Mesenchymal stem cell (in vitro differentiated cells and primary cell): ENCODE results near the gene TCF15.

Source experiments
- DNase-seq: peaks from one replicate; pipeline ENCODE4 v3.0.0-alpha.2; 2013
- H2AFZ ChIP-seq: one replicate; pipeline ENCODE4 v1.6.1; 2013; ENCODE audit warnings: low read depth, mild to moderate bottlenecking, control low read depth, inconsistent platforms, low read length, moderate library complexity
- H2AK5ac ChIP-seq: 2 replicates; pipeline ENCODE4 v1.6.1; 2013; ENCODE audit warnings: low read length, moderate library complexity, mild to moderate bottlenecking, inconsistent platforms; ENCODE audit not compliant: severe bottlenecking
- H2BK120ac ChIP-seq: one replicate; pipeline ENCODE4 v1.6.1; 2013; ENCODE audit warnings: low read depth, mild to moderate bottlenecking, inconsistent platforms, low read length, moderate library complexity
- H2BK12ac ChIP-seq, 2 experiments: one replicate each; pipeline ENCODE4 v1.6.1; 2013; ENCODE audit warnings: inconsistent platforms in 2 of 2, low read length in 2 of 2, mild to moderate bottlenecking in 2 of 2, moderate library complexity in 2 of 2, control low read depth in 1 of 2
- H2BK15ac ChIP-seq: one replicate; pipeline ENCODE4 v1.6.1; 2013; ENCODE audit warnings: mild to moderate bottlenecking, low read depth, inconsistent platforms; ENCODE audit not compliant: poor library complexity, severe bottlenecking
- H2BK5ac ChIP-seq: 2 replicates; pipeline ENCODE4 v1.6.1; 2013; ENCODE audit warnings: low read depth, mild to moderate bottlenecking, low read length, control low read depth, inconsistent platforms; ENCODE audit not compliant: poor library complexity, severe bottlenecking
- H3K14ac ChIP-seq, 2 experiments: one replicate each; pipeline ENCODE4 v1.6.1; 2013; ENCODE audit warnings: inconsistent platforms in 2 of 2, low read length in 2 of 2, control low read depth in 1 of 2, mild to moderate bottlenecking in 1 of 2, moderate library complexity in 1 of 2
- H3K18ac ChIP-seq, 2 experiments: one replicate each; pipeline ENCODE4 v1.6.1; 2013; ENCODE audit warnings: inconsistent platforms in 2 of 2, low read length in 2 of 2, control low read depth in 1 of 2, low read depth in 1 of 2, mild to moderate bottlenecking in 1 of 2
- H3K23ac ChIP-seq, 2 experiments: one replicate each; pipeline ENCODE4 v1.6.1; 2013; ENCODE audit warnings: inconsistent platforms in 2 of 2, low read length in 2 of 2, mild to moderate bottlenecking in 2 of 2, moderate library complexity in 2 of 2, control low read depth in 1 of 2
- H3K27ac ChIP-seq: 2 replicates; pipeline ENCODE4 v1.5.1; 2013; ENCODE audit warnings: mild to moderate bottlenecking, moderate library complexity, low read length, control low read depth, inconsistent platforms; ENCODE audit not compliant: poor library complexity, severe bottlenecking
- H3K27me3 ChIP-seq, 2 experiments: 2 replicates each; pipeline versions ENCODE4 v1.6.1 to v1.7.0; 2013; ENCODE audit warnings: low read length in 2 of 2, mild to moderate bottlenecking in 2 of 2, moderate library complexity in 2 of 2, control low read depth in 1 of 2, inconsistent platforms in 1 of 2; ENCODE audit not compliant: control insufficient read depth in 1 of 2, insufficient read depth in 1 of 2
- H3K36me3 ChIP-seq, 2 experiments: 2 replicates each; pipeline versions ENCODE4 v1.6.1 to v1.7.0; 2013; ENCODE audit warnings: low read length in 2 of 2, control low read depth in 1 of 2, inconsistent platforms in 1 of 2, low read depth in 1 of 2, mild to moderate bottlenecking in 1 of 2; ENCODE audit not compliant: insufficient read depth in 2 of 2, control insufficient read depth in 1 of 2
- H3K4ac ChIP-seq, 2 experiments: one replicate each; pipeline ENCODE4 v1.6.1; 2013; ENCODE audit warnings: inconsistent platforms in 2 of 2, low read length in 2 of 2, mild to moderate bottlenecking in 2 of 2, moderate library complexity in 2 of 2, control low read depth in 1 of 2, low read depth in 1 of 2
- H3K4me1 ChIP-seq: 2 replicates; pipeline ENCODE4 v1.6.1; 2013; ENCODE audit warnings: low read depth, low read length, control low read depth; ENCODE audit not compliant: control insufficient read depth, insufficient read depth
- H3K4me2 ChIP-seq: 2 replicates; pipeline ENCODE4 v1.6.1; 2013; ENCODE audit warnings: low read length, mild to moderate bottlenecking, inconsistent platforms; ENCODE audit not compliant: poor library complexity, severe bottlenecking
- H3K4me3 ChIP-seq, 2 experiments: 2 replicates each; pipeline versions ENCODE4 v1.5.1 to v1.7.0; 2013; ENCODE audit warnings: low read length in 2 of 2, mild to moderate bottlenecking in 2 of 2, control low read depth in 1 of 2, low read depth in 1 of 2; ENCODE audit not compliant: insufficient read depth in 1 of 2
- H3K79me1 ChIP-seq: replicated peaks from 2 replicates; pipeline ENCODE4 v1.6.1; 2013; ENCODE audit warnings: mild to moderate bottlenecking, control low read depth, low read length, inconsistent platforms; ENCODE audit not compliant: poor library complexity, severe bottlenecking
- H3K9ac ChIP-seq: 2 replicates; pipeline ENCODE4 v1.7.0; 2013; ENCODE audit warnings: mild to moderate bottlenecking, low read length, moderate library complexity
- H3K9me3 ChIP-seq: 2 replicates; pipeline ENCODE4 v1.7.0; 2013; ENCODE audit warnings: mild to moderate bottlenecking, low read length; ENCODE audit not compliant: control insufficient read depth
- H4K8ac ChIP-seq: one replicate; pipeline ENCODE4 v1.6.1; 2013; ENCODE audit warnings: inconsistent platforms, mild to moderate bottlenecking, low read length, moderate library complexity
- H4K91ac ChIP-seq: one replicate; pipeline ENCODE4 v1.6.1; 2013; ENCODE audit warnings: mild to moderate bottlenecking, low read length, inconsistent platforms
- WGBS: methylation state at CpG from one replicate; pipeline ENCODE4 v1.1.7; 2013; ENCODE audit warnings: mixed read lengths; 5-methylcytosine and 5-hydroxymethylcytosine counted together

The TCF15 gene

GRCh38 chr20:617934-618690 lies 8.0 kb upstream of the TCF15 start:
- Histone ChIP-seq H3K4me1 (no peaks in the 10 kb centered on the region), H3K27me3 (peaks cover 42 to 52% of the 10 kb centered on the region in 2 experiments), H3K4me3 (no peak overlapping the region), H3K9ac (no peak overlapping the region), H2BK120ac (no peak overlapping the region), H3K4ac (no peak overlapping the region), H3K14ac (no peak overlapping the region), H2BK15ac (no peak overlapping the region), H3K18ac (no peak overlapping the region), H2BK12ac (no peak overlapping the region), H4K8ac (no peak overlapping the region), H3K79me1 (no peaks in the 10 kb centered on the region), H2AFZ (no peak overlapping the region), H3K23ac (no peak overlapping the region), H3K27ac (no peak overlapping the region), H3K4me2 (no peak overlapping the region), H2BK5ac (no peak overlapping the region), H3K36me3 (no peaks in the 10 kb centered on the region), H3K9me3 (peaks cover 20% of the 10 kb centered on the region), H4K91ac (no peak overlapping the region), H2AK5ac (no peak overlapping the region)
- DNase-seq, result no peak
- 77% methylated on average over 4 of the region's 4 CpGs for WGBS

- Histone ChIP-seq H2BK12ac (no peak overlapping the region), H2BK120ac (no peak overlapping the region), H3K36me3 (no peaks in the 10 kb centered on the region), H3K9me3 (peaks cover 20% of the 10 kb centered on the region), H3K4me3 (no peak overlapping the region), H4K91ac (no peak overlapping the region), H2AK5ac (no peak overlapping the region), H3K27ac (no peak overlapping the region), H3K14ac (no peak overlapping the region), H4K8ac (no peak overlapping the region), H2AFZ (no peak overlapping the region), H3K9ac (no peak overlapping the region), H2BK5ac (no peak overlapping the region), H3K27me3 (peaks cover 53 to 59% of the 10 kb centered on the region in 2 experiments), H3K4me2 (no peak overlapping the region), H3K18ac (no peak overlapping the region), H2BK15ac (no peak overlapping the region), H3K4ac (no peak overlapping the region), H3K4me1 (peaks cover 4% of the 10 kb centered on the region), H3K23ac (no peak overlapping the region), H3K79me1 (no peaks in the 10 kb centered on the region)
- DNase-seq, result no peak
- 100% methylated on average over 2 of the region's 4 CpGs for WGBS
These were observed 5.4 kb upstream of the TCF15 start for GRCh38 chr20:615514-615913.

- 18% methylated on average over 8 of the region's 8 CpGs for WGBS
- Histone ChIP-seq H2BK12ac (no peak overlapping the region), H3K79me1 (no peaks in the 10 kb centered on the region), H3K9ac (no peak overlapping the region), H3K18ac (no peak overlapping the region), H2BK120ac (no peak overlapping the region), H2AFZ (no peak overlapping the region), H4K8ac (no peak overlapping the region), H3K4me1 (peaks cover 12% of the 10 kb centered on the region), H4K91ac (no peak overlapping the region), H3K27me3 (peaks cover 76 to 81% of the 10 kb centered on the region in 2 experiments), H2BK15ac (no peak overlapping the region), H3K4me3 (no peak overlapping the region), H3K14ac (no peak overlapping the region), H3K27ac (no peak overlapping the region), H3K9me3 (no peaks in the 10 kb centered on the region), H3K23ac (no peak overlapping the region), H3K4me2 (no peak overlapping the region), H2BK5ac (no peak overlapping the region), H2AK5ac (no peak overlapping the region), H3K36me3 (no peaks in the 10 kb centered on the region), H3K4ac (no peak overlapping the region)
- no peak for DNase-seq
These were observed 1.7 kb upstream of the TCF15 start for GRCh38 chr20:611843-612185.

- Histone ChIP-seq H4K8ac (peak overlapping the region; percentile 20), H3K9me3 (no peaks in the 10 kb centered on the region), H4K91ac (no peak overlapping the region), H3K18ac (no peak overlapping the region), H2BK5ac (no peak overlapping the region), H3K79me1 (no peaks in the 10 kb centered on the region), H3K4me1 (peaks cover 12% of the 10 kb centered on the region), H2BK15ac (no peak overlapping the region), H3K27ac (no peak overlapping the region), H2AFZ (no peak overlapping the region), H2BK120ac (no peak overlapping the region), H3K14ac (no peak overlapping the region), H3K36me3 (no peaks in the 10 kb centered on the region), H3K4me3 (no peak overlapping the region), H3K27me3 (peaks cover 77 to 83% of the 10 kb centered on the region in 2 experiments), H2BK12ac (no peak overlapping the region), H2AK5ac (no peak overlapping the region), H3K4ac (no peak overlapping the region), H3K23ac (peak overlapping the region in 1 of 2 experiments; percentile 17), H3K9ac (no peak overlapping the region), H3K4me2 (no peak overlapping the region)
- 65% methylated on average over 24 of the region's 24 CpGs for WGBS
- no peak for DNase-seq
These were observed 1.1 kb upstream of the TCF15 start for GRCh38 chr20:611047-611842.
